GM19238 (cell line): ENCODE measurements around the gene OR52A1.

Source experiments
- DNase-seq: peaks from one replicate; pipeline ENCODE4 v3.0.0; 2011; ENCODE audit warnings: low spot score; ENCODE audit not compliant: insufficient read length

OR52A1 gene

GRCh38 chr11:5136261-5136660, 18.3 kb downstream of the OR52A1 start:
- DNase-seq: no peak

DNA sequence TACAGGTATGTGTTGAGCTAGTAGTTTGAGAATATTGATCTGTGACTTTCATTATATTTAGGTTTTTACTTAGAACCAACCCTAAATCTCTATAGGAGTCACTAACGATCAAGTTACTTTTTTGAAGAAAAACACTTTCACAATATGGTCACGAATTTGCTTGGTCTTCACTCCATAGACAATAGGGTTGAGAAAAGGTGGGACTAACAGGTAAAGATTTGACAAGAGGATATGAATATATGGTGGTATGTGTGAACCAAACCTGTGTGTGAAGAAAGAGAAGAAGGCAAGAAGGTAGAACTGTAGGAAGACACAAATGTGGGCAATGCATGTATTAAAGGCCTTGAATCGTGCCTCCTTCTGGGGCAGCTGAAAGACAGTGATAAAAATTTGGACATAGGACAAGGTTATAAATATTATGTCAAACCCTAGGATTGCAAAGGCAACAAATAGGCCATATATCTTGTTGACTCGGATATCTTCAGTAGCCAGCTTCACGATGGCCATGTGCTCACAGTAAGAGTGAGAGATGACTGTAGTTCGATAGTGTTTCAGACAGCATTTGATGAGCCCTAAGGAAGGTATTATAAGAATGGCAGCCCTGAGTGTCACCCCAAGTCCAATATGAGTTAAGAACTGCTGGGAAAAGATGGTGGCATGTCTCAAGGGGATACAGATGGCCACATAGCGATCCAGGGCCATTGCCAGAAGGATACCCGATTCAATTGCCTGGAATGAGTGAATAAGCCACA, 22.8 kb downstream of the OR52A1 start:
- DNase-seq: no peak

GRCh38 chr11:5129457-5129877, 25.1 kb downstream of the OR52A1 start:
- no peak for DNase-seq

- DNase-seq: no peak
Measured at GRCh38 chr11:5124891-5125620, 29.5 kb downstream of the OR52A1 start.

- DNase-seq: peak; percentile 3
Measured at GRCh38 chr11:5123802-5124521, 30.6 kb downstream of the OR52A1 start.

GRCh38 chr11:5118893-5119292, 35.7 kb downstream of the OR52A1 start:
- DNase-seq: no peak

- no peak for DNase-seq
Measured at GRCh38 chr11:5117588-5117987, 37.0 kb downstream of the OR52A1 start.

- DNase-seq: no peak
Measured at GRCh38 chr11:5115339-5115738, 39.2 kb downstream of the OR52A1 start.

GRCh38 chr11:5107285-5107684, 47.3 kb downstream of the OR52A1 start:
- no peak for DNase-seq

DNA sequence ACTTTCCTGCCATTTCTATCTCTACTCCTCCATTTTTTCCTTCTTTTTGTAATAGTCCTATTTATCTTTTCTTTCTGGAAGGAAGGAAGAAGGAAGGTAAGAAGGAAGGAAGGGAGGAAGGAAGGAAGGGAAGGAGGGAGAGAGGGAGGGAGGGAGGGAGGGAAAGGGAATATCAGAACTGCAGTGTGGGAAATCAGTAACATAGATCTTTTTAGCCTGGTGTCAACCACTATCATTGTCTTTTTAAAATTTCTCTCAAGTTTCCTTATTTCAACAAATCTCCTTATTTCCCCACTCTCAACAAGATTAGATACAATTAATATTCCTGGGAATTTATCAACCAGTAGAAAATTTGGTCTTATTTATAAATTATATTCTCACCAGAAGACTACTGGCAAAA, 51.5 kb downstream of the OR52A1 start:
- DNase-seq: no peak

- no peak for DNase-seq
Measured at GRCh38 chr11:5102246-5102645, 52.3 kb downstream of the OR52A1 start.

- no peak for DNase-seq
Measured at GRCh38 chr11:5096011-5096410, 58.5 kb downstream of the OR52A1 start.
